T-cell (primary cell): Measurements from ENCODE around the gene TMEM123. TPM values are rescaled to one million over a fixed set of nuclear protein-coding genes. Genes with fewer than 3 reads are reported as not detected.
A peak's percentile ranks its signal among the peaks of the same experiment; 100 is the strongest.

Experiments used
- ATAC-seq, 4 experiments: fragments of 200-7000 bp in 3 of 4; fragments of 150-1000 bp in 1 of 4; cut with Tn5 transposase; replicated peaks in 1 of 4; 1 replicate in 3 of 4; 2 replicates in 1 of 4; pipeline ENCODE4 v1.10.0; 2021; ENCODE audit warnings: moderate library complexity in 3 of 4, mild to moderate bottlenecking in 2 of 4, moderate number of reproducible peaks in 1 of 4
- CTCF ChIA-PET, 2 donors: fragments of 300-600 bp; sonication (Branson Sonifier 250); formaldehyde crosslinking; loops; one replicate each; lab custom pipeline; 2022; ENCODE audit warnings: antibody characterized with exemption in 2 of 2; lab: Charles Lee
- POLR2A ChIA-PET, 2 donors: fragments of 300-600 bp; sonication (Branson Sonifier 250); formaldehyde crosslinking; loops; one replicate each; lab custom pipeline; 2022; ENCODE audit warnings: antibody characterized with exemption in 2 of 2; lab: Charles Lee
- DNase-seq, 35 experiments: peaks; one replicate each; pipeline versions ENCODE4 v3.0.0 to v3.0.0-alpha.2; 2013 to 2023
- H3K27ac ChIP-seq: one replicate; pipeline ENCODE4 v1.5.1; 2013; ENCODE audit warnings: low read length
- H3K27me3 ChIP-seq, 2 experiments: replicated peaks in 1 of 2; 1 replicate in 1 of 2; 2 replicates in 1 of 2; pipeline versions ENCODE4 v1.6.1 to v1.7.0; 2013; ENCODE audit warnings: low read length in 1 of 2, mixed read lengths in 1 of 2; ENCODE audit not compliant: control insufficient read depth in 2 of 2, insufficient read depth in 2 of 2; ENCODE audit errors: extremely low read depth in 1 of 2
- H3K36me3 ChIP-seq, 2 donors: 1 replicate in 1 of 2; 2 replicates in 1 of 2; pipeline versions ENCODE4 v1.6.1 to v1.7.0; 2013; ENCODE audit warnings: low read length in 1 of 2; ENCODE audit not compliant: control insufficient read depth in 2 of 2, insufficient read depth in 1 of 2; ENCODE audit errors: extremely low read depth in 1 of 2
- H3K4me1 ChIP-seq, 2 experiments: 1 replicate in 1 of 2; 2 replicates in 1 of 2; pipeline versions ENCODE4 v1.6.1 to v1.7.0; 2013; ENCODE audit warnings: low read length in 2 of 2, mixed read lengths in 1 of 2; ENCODE audit not compliant: insufficient read depth in 2 of 2, control insufficient read depth in 1 of 2; ENCODE audit errors: extremely low read depth in 1 of 2
- H3K4me3 ChIP-seq, 2 donors: 1 replicate in 1 of 2; 2 replicates in 1 of 2; pipeline versions ENCODE4 v1.5.1 to v1.7.0; 2013; ENCODE audit warnings: mild to moderate bottlenecking in 2 of 2, low read length in 1 of 2, moderate library complexity in 1 of 2; ENCODE audit not compliant: control insufficient read depth in 1 of 2; ENCODE audit errors: extremely low read depth in 1 of 2
- H3K9me3 ChIP-seq: 2 replicates; pipeline ENCODE4 v1.7.0; 2013
- H3K27ac Mint-ChIP-seq, 2 donors: one replicate each; pipeline ENCODE4 v1.8.0; 2020 to 2021; ENCODE audit warnings: mild to moderate bottlenecking in 2 of 2, mixed read lengths in 2 of 2
- H3K27me3 Mint-ChIP-seq, 2 donors: one replicate each; pipeline ENCODE4 v1.8.0; 2021 to 2022; ENCODE audit warnings: mixed read lengths in 2 of 2
- H3K36me3 Mint-ChIP-seq: one replicate; pipeline ENCODE4 v1.8.0; 2021; ENCODE audit warnings: mixed read lengths
- H3K4me1 Mint-ChIP-seq, 3 donors: one replicate each; pipeline ENCODE4 v1.8.0; 2020 to 2022; ENCODE audit warnings: mixed read lengths in 3 of 3, mild to moderate bottlenecking in 1 of 3
- H3K4me3 Mint-ChIP-seq, 3 donors: one replicate each; pipeline ENCODE4 v1.8.0; 2020 to 2022; ENCODE audit warnings: mild to moderate bottlenecking in 3 of 3, mixed read lengths in 3 of 3, moderate library complexity in 3 of 3
- H3K9me3 Mint-ChIP-seq, 3 donors: one replicate each; pipeline ENCODE4 v1.8.0; 2020 to 2022; ENCODE audit warnings: mixed read lengths in 3 of 3
- WGBS: methylation state at CpG from one replicate; pipeline ENCODE4 v1.1.5; 2013; ENCODE audit warnings: missing lambda C conversion rate; ENCODE audit not compliant: insufficient coverage; 5-methylcytosine and 5-hydroxymethylcytosine counted together
- total RNA-seq, 35 experiments: library from RNA in 6 of 35; stranded (reverse) in 6 of 35; fragments of 120-200 nt in 1 of 35; gene quantifications; one replicate each; pipeline versions ENCODE4 v1.2.1 to v1.2.4 and lab custom pipeline; 2013 to 2026

TMEM123 gene
- total RNA-seq, 5 donors from 2014 or later (not counting 1 experiment from before 2014, with no cell fraction given), result 361 to 469 (median 428) TPM

- H3K36me3 ChIP-seq, result peaks cover 0 to 45% of the 10 kb centered on the region in 2 donors
- Mint-ChIP-seq H3K36me3 (peaks cover 45% of the 10 kb centered on the region), H3K4me1 (peaks cover 51 to 58% (median 55%) of the 10 kb centered on the region in 3 donors), H3K4me3 (no peak overlapping the region), H3K27ac (peak overlapping the region; percentile 52 to 71), H3K27me3 (no peaks in the 10 kb centered on the region), H3K9me3 (no peaks in the 10 kb centered on the region)
- peaks cover 5 to 16% of the 10 kb centered on the region in 2 experiments for H3K4me1 ChIP-seq
- no peak for ATAC-seq
- ChIA-PET POLR2A (interaction anchor here in 1 of 2 donors (0.7 kb wide), 1 partner anchor 108 kb away, joined by 9 read pairs; no protein-coding TSS in a partner anchor), CTCF (interaction anchor here (0.7 to 1.3 kb wide), 5 partner anchors 18 to 217 kb away, joined by 3 to 4 read pairs (median 3); no protein-coding TSS in a partner anchor)
- 83% methylated on average over 2 of the region's 6 CpGs for WGBS
- no peaks in the 10 kb centered on the region for H3K27me3 ChIP-seq
- no peak overlapping the region for H3K27ac ChIP-seq
- H3K9me3 ChIP-seq, result no peaks in the 10 kb centered on the region
- H3K4me3 ChIP-seq, result no peak overlapping the region
- no peak for DNase-seq
Observed at GRCh38 chr11:102395720-102396393, 56.7 kb downstream of the TMEM123 start.

GRCh38 chr11:102393272-102393730 is 59.3 kb downstream of the TMEM123 start:
- Histone ChIP-seq H3K9me3 (no peaks in the 10 kb centered on the region), H3K36me3 (peaks cover 0 to 28% of the 10 kb centered on the region in 2 donors), H3K27ac (no peak overlapping the region), H3K4me3 (no peak overlapping the region), H3K4me1 (peaks cover 5 to 20% of the 10 kb centered on the region in 2 experiments), H3K27me3 (no peaks in the 10 kb centered on the region)
- Mint-ChIP-seq H3K4me3 (no peak overlapping the region), H3K4me1 (peaks cover 46 to 58% (median 54%) of the 10 kb centered on the region in 3 donors), H3K36me3 (peaks cover 49% of the 10 kb centered on the region), H3K27ac (peak overlapping the region; percentile 78 to 88), H3K27me3 (no peaks in the 10 kb centered on the region), H3K9me3 (no peaks in the 10 kb centered on the region)
- ATAC-seq (peak; percentile 10 to 35 (median 30)), DNase-seq (no peak)
- WGBS, result no CpG with 5 or more reads among the region's 2 CpGs
- ChIA-PET POLR2A (interaction anchor here in 1 of 2 donors (0.6 to 1.0 kb wide), 2 partner anchors 18 to 74 kb away, joined by 3 read pairs; no protein-coding TSS in a partner anchor), CTCF (interaction anchor here (0.5 to 1.1 kb wide), 7 partner anchors 9 to 219 kb away, joined by 3 to 4 read pairs (median 3); no protein-coding TSS in a partner anchor)

- Mint-ChIP-seq H3K27me3 (no peaks in the 10 kb centered on the region), H3K27ac (peak overlapping the region; percentile 59 to 68), H3K4me1 (peaks cover 36 to 49% (median 45%) of the 10 kb centered on the region in 3 donors), H3K4me3 (no peak overlapping the region), H3K9me3 (no peaks in the 10 kb centered on the region), H3K36me3 (peaks cover 50% of the 10 kb centered on the region)
- DNase-seq, result no peak
- CTCF ChIA-PET, result interaction anchor here (0.7 to 2.8 kb wide), 18 partner anchors 9 to 104 kb away, joined by 3 to 26 read pairs (median 5); no protein-coding TSS in a partner anchor
- Histone ChIP-seq H3K4me1 (peaks cover 2 to 20% of the 10 kb centered on the region in 2 experiments), H3K27ac (no peak overlapping the region), H3K9me3 (no peaks in the 10 kb centered on the region), H3K36me3 (peaks cover 0 to 20% of the 10 kb centered on the region in 2 donors), H3K27me3 (no peaks in the 10 kb centered on the region), H3K4me3 (no peak overlapping the region)
- POLR2A ChIA-PET, result no interaction called here
- ATAC-seq, result no peak
- 95% methylated on average over 2 of the region's 4 CpGs for WGBS
Observed at GRCh38 chr11:102391549-102392237, 60.9 kb downstream of the TMEM123 start.

GRCh38 chr11:102390667-102391465 is 61.7 kb downstream of the TMEM123 start:
- Histone ChIP-seq H3K27ac (no peak overlapping the region), H3K9me3 (no peaks in the 10 kb centered on the region), H3K4me3 (no peak overlapping the region), H3K27me3 (no peaks in the 10 kb centered on the region), H3K36me3 (peaks cover 0 to 20% of the 10 kb centered on the region in 2 donors), H3K4me1 (peaks cover 7 to 20% of the 10 kb centered on the region in 2 experiments)
- ATAC-seq, result peak; percentile 62 to 72 (median 65)
- peak in 30 of 35 experiments; percentile 17 to 74 (median 32) for DNase-seq
- POLR2A ChIA-PET, result interaction anchor here in 1 of 2 donors (0.7 kb wide), 1 partner anchor 51 kb away, joined by 3 read pairs; no protein-coding TSS in a partner anchor
- Mint-ChIP-seq H3K36me3 (peaks cover 57% of the 10 kb centered on the region), H3K9me3 (no peaks in the 10 kb centered on the region), H3K27ac (peak overlapping the region; percentile 73 to 81), H3K4me1 (peaks cover 36 to 50% (median 46%) of the 10 kb centered on the region in 3 donors), H3K4me3 (no peak overlapping the region), H3K27me3 (no peaks in the 10 kb centered on the region)
- WGBS, result 53% methylated on average over 8 of the region's 12 CpGs
- CTCF ChIA-PET, result interaction anchor here (0.5 to 2.8 kb wide), 44 partner anchors 8 to 276 kb away, joined by 3 to 26 read pairs (median 4); no protein-coding TSS in a partner anchor

GRCh38 chr11:102389253-102389652 is 63.3 kb downstream of the TMEM123 start:
- Mint-ChIP-seq H3K9me3 (no peaks in the 10 kb centered on the region), H3K4me3 (no peak overlapping the region), H3K4me1 (peaks cover 48 to 58% (median 54%) of the 10 kb centered on the region in 3 donors), H3K27me3 (no peaks in the 10 kb centered on the region), H3K27ac (peak overlapping the region; percentile 3 to 40), H3K36me3 (peaks cover 64% of the 10 kb centered on the region)
- CTCF ChIA-PET, result interaction anchor here (0.6 to 2.8 kb wide), 30 partner anchors 12 to 665 kb away, joined by 3 to 26 read pairs (median 4); no protein-coding TSS in a partner anchor
- Histone ChIP-seq H3K9me3 (no peaks in the 10 kb centered on the region), H3K27ac (no peak overlapping the region), H3K36me3 (peaks cover 0 to 21% of the 10 kb centered on the region in 2 donors), H3K4me1 (peaks cover 13 to 20% of the 10 kb centered on the region in 2 experiments), H3K27me3 (no peaks in the 10 kb centered on the region), H3K4me3 (no peak overlapping the region)
- DNase-seq (no peak), ATAC-seq (no peak)
- WGBS, result no CpG with 5 or more reads among the region's 4 CpGs
- POLR2A ChIA-PET, result interaction anchor here (0.6 kb wide), 3 partner anchors 11 to 39 kb away, joined by 3 to 8 read pairs (median 6); no protein-coding TSS in a partner anchor
